Keratinocyte (primary cell): ENCODE data around the gene FRA10AC1.
A peak's percentile ranks its signal among the peaks of the same experiment; 100 is the strongest.

Experiments
- EZH2 ChIP-seq: IDR thresholded peaks from one replicate; pipeline ENCODE4 v1.6.1; 2012; ENCODE audit warnings: inconsistent platforms, mild to moderate bottlenecking, low read length, moderate library complexity
- TF ChIP-seq, protein P1 (sequence below), 3 experiments: IDR thresholded peaks in 1 of 3; conservative IDR thresholded peaks in 1 of 3; optimal IDR thresholded peaks in 1 of 3; 2 replicates in 2 of 3; 3 replicates in 1 of 3; pipeline versions ENCODE3 to v1.5.1; 2011; ENCODE audit warnings: low read length in 3 of 3, mild to moderate bottlenecking in 3 of 3, moderate library complexity in 2 of 3, control low read depth in 1 of 3, inconsistent platforms in 1 of 3; ENCODE audit not compliant: insufficient read depth in 2 of 3; ENCODE audit errors: extremely low read depth in 1 of 3

GRCh38 chr10:93680412-93681047, 21.9 kb downstream of the FRA10AC1 start:
- TF ChIP-seq, protein P1, sequence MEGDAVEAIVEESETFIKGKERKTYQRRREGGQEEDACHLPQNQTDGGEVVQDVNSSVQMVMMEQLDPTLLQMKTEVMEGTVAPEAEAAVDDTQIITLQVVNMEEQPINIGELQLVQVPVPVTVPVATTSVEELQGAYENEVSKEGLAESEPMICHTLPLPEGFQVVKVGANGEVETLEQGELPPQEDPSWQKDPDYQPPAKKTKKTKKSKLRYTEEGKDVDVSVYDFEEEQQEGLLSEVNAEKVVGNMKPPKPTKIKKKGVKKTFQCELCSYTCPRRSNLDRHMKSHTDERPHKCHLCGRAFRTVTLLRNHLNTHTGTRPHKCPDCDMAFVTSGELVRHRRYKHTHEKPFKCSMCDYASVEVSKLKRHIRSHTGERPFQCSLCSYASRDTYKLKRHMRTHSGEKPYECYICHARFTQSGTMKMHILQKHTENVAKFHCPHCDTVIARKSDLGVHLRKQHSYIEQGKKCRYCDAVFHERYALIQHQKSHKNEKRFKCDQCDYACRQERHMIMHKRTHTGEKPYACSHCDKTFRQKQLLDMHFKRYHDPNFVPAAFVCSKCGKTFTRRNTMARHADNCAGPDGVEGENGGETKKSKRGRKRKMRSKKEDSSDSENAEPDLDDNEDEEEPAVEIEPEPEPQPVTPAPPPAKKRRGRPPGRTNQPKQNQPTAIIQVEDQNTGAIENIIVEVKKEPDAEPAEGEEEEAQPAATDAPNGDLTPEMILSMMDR (optimal IDR thresholded peaks at IDR 0.05 in 1 of 3, IDR thresholded peaks at IDR 0.05 in 1 of 3, conservative IDR thresholded peaks at IDR 0.05 in 1 of 3; ENCODE audit: extremely low read depth in 1 of 3, insufficient read depth in 2 of 3, low read length in 3 of 3), result peak in 1 of 3 experiments; percentile 23
- TF ChIP-seq EZH2, result no peak
